Natural killer cell (primary cell): ENCODE measurements around the gene IFT27. TPM values are rescaled to one million over a fixed set of nuclear protein-coding genes. Genes with fewer than 3 reads are reported as not detected.

Experiments used
- ATAC-seq, 3 donors: fragments of 150-1000 bp in 2 of 3; fragments of 200-7000 bp in 1 of 3; cut with Tn5 transposase; 1 replicate in 1 of 3; 2 replicates in 2 of 3; pipeline ENCODE4 v1.10.0; 2021; ENCODE audit warnings: mild to moderate bottlenecking in 2 of 3, moderate library complexity in 2 of 3
- DNase-seq, 2 donors: peaks; one replicate each; pipeline versions ENCODE4 v3.0.0 to v3.0.0-alpha.2; 2013 to 2021; ENCODE audit warnings: mixed read lengths in 1 of 2
- H3K27ac ChIP-seq: one replicate; pipeline ENCODE4 v1.5.1; 2013; ENCODE audit warnings: mild to moderate bottlenecking, low read length
- H3K27me3 ChIP-seq: one replicate; pipeline ENCODE4 v1.6.1; 2013; ENCODE audit warnings: low read length; ENCODE audit not compliant: control insufficient read depth, insufficient read depth
- H3K36me3 ChIP-seq: one replicate; pipeline ENCODE4 v1.6.1; 2013; ENCODE audit warnings: low read length; ENCODE audit not compliant: control insufficient read depth, insufficient read depth
- H3K4me1 ChIP-seq: one replicate; pipeline ENCODE4 v1.6.1; 2013; ENCODE audit warnings: low read length; ENCODE audit not compliant: control insufficient read depth, insufficient read depth
- H3K4me3 ChIP-seq: one replicate; pipeline ENCODE4 v1.5.1; 2013; ENCODE audit warnings: low read length
- H3K9me3 ChIP-seq: one replicate; pipeline ENCODE4 v1.6.1; 2013; ENCODE audit warnings: low read length; ENCODE audit not compliant: control insufficient read depth, insufficient read depth
- H3K27ac Mint-ChIP-seq, 2 donors: one replicate each; pipeline ENCODE4 v1.8.0; 2022; ENCODE audit warnings: mild to moderate bottlenecking in 2 of 2, mixed read lengths in 2 of 2, moderate library complexity in 1 of 2
- H3K27me3 Mint-ChIP-seq, 2 donors: one replicate each; pipeline ENCODE4 v1.8.0; 2022; ENCODE audit warnings: low read depth in 2 of 2, mixed read lengths in 2 of 2
- H3K36me3 Mint-ChIP-seq: one replicate; pipeline ENCODE4 v1.8.0; 2022; ENCODE audit warnings: mixed read lengths
- H3K4me1 Mint-ChIP-seq, 2 donors: one replicate each; pipeline ENCODE4 v1.8.0; 2022; ENCODE audit warnings: mixed read lengths in 2 of 2
- H3K4me3 Mint-ChIP-seq: one replicate; pipeline ENCODE4 v1.8.0; 2022; ENCODE audit warnings: mild to moderate bottlenecking, moderate library complexity, mixed read lengths
- H3K9me3 Mint-ChIP-seq, 2 donors: one replicate each; pipeline ENCODE4 v1.8.0; 2022; ENCODE audit warnings: mixed read lengths in 2 of 2
- WGBS: methylation state at CpG from one replicate; pipeline ENCODE4 v1.1.7; 2013; ENCODE audit warnings: missing lambda C conversion rate; ENCODE audit not compliant: insufficient coverage; 5-methylcytosine and 5-hydroxymethylcytosine counted together
- intact Hi-C: fragments of 100-400 bp; cut with micrococcal nuclease; formaldehyde crosslinking; loops from one replicate; pipeline ENCODE4 v1.14.2; 2022
- total RNA-seq, 4 donors: library from RNA; stranded (reverse); fragments of 120-200 nt in 1 of 4; gene quantifications; one replicate each; pipeline versions ENCODE4 v1.2.3 to v1.2.4, GENCODE V29; 2013 to 2022
- TF ChIP-seq, protein P1 (sequence below): fragments of 200-600 bp; IDR thresholded peaks from one replicate; pipeline ENCODE4 v1.8.0; 2022; ENCODE audit warnings: antibody characterized with exemption

Gene IFT27
- total RNA-seq, 3 donors from 2014 or later (not counting 1 experiment from before 2014, with no cell fraction given) = 16.5 to 30.1 (median 27.1) TPM

DNA sequence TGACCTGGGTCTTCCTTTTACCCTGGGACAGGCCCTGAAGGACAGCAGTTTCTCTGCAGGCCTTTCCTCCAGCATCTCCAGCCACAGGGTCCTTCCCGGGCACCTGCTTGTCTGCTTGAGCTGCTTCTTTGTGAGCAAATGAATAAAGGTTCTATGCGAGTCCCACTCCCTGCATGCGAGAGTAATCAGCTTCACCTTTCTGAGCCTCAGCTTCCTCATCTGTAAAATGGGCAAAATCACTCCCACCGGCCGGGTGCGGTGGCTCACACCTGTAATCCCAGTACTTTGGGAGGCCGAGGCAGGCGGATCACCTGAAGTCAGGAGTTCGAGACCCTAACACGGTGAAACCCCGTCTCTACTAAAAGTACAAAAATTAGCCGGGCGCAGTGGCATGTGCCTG lies 31.1 kb downstream of the IFT27 start:
- intact Hi-C loops = no loop called here
- Mint-ChIP-seq H3K4me3 (no peak overlapping the region), H3K27ac (no peak overlapping the region), H3K9me3 (no peaks in the 10 kb centered on the region), H3K27me3 (peaks cover 0 to 1% of the 10 kb centered on the region in 2 donors), H3K4me1 (no peaks in the 10 kb centered on the region), H3K36me3 (no peaks in the 10 kb centered on the region)
- 93% methylated on average over 13 of the region's 13 CpGs for WGBS
- H3K27ac ChIP-seq = no peak overlapping the region
- H3K36me3 ChIP-seq = no peaks in the 10 kb centered on the region
- H3K27me3 ChIP-seq = no peaks in the 10 kb centered on the region
- no peaks in the 10 kb centered on the region for H3K4me1 ChIP-seq
- TF ChIP-seq, protein P1, sequence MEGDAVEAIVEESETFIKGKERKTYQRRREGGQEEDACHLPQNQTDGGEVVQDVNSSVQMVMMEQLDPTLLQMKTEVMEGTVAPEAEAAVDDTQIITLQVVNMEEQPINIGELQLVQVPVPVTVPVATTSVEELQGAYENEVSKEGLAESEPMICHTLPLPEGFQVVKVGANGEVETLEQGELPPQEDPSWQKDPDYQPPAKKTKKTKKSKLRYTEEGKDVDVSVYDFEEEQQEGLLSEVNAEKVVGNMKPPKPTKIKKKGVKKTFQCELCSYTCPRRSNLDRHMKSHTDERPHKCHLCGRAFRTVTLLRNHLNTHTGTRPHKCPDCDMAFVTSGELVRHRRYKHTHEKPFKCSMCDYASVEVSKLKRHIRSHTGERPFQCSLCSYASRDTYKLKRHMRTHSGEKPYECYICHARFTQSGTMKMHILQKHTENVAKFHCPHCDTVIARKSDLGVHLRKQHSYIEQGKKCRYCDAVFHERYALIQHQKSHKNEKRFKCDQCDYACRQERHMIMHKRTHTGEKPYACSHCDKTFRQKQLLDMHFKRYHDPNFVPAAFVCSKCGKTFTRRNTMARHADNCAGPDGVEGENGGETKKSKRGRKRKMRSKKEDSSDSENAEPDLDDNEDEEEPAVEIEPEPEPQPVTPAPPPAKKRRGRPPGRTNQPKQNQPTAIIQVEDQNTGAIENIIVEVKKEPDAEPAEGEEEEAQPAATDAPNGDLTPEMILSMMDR = no peak
- ATAC-seq (no peak), DNase-seq (no peak)
- H3K4me3 ChIP-seq = no peak overlapping the region
- no peaks in the 10 kb centered on the region for H3K9me3 ChIP-seq

DNA sequence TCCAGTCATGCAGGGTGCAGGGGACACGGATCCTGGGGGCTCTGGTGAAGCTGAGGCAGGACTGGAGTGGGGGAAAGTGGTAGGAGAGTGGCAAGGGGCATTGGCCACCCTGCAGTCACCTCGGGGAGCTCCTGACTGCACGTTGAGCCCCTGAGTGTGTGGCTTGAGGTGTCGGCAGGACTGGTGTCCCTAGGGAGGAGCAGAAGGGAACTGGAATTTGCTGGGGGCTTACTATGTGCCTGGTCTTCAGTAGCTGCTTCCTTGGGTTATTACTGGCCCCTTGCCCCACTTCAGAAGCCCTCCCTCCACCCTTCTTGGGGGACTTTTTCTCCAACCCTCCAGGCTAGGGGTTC lies 31.5 kb downstream of the IFT27 start:
- Histone ChIP-seq H3K9me3 (no peaks in the 10 kb centered on the region), H3K4me1 (no peaks in the 10 kb centered on the region), H3K27me3 (no peaks in the 10 kb centered on the region), H3K27ac (no peak overlapping the region), H3K36me3 (no peaks in the 10 kb centered on the region), H3K4me3 (no peak overlapping the region)
- DNase-seq (no peak), ATAC-seq (no peak)
- H3K4me3 Mint-ChIP-seq = no peak overlapping the region
- no peaks in the 10 kb centered on the region for H3K4me1 Mint-ChIP-seq
- no peaks in the 10 kb centered on the region for H3K9me3 Mint-ChIP-seq
- intact Hi-C loops = no loop called here
- WGBS = 54% methylated on average over 4 of the region's 4 CpGs
- TF ChIP-seq, protein P1 = no peak
- no peaks in the 10 kb centered on the region for H3K27me3 Mint-ChIP-seq
- no peaks in the 10 kb centered on the region for H3K36me3 Mint-ChIP-seq
- no peak overlapping the region for H3K27ac Mint-ChIP-seq

DNA sequence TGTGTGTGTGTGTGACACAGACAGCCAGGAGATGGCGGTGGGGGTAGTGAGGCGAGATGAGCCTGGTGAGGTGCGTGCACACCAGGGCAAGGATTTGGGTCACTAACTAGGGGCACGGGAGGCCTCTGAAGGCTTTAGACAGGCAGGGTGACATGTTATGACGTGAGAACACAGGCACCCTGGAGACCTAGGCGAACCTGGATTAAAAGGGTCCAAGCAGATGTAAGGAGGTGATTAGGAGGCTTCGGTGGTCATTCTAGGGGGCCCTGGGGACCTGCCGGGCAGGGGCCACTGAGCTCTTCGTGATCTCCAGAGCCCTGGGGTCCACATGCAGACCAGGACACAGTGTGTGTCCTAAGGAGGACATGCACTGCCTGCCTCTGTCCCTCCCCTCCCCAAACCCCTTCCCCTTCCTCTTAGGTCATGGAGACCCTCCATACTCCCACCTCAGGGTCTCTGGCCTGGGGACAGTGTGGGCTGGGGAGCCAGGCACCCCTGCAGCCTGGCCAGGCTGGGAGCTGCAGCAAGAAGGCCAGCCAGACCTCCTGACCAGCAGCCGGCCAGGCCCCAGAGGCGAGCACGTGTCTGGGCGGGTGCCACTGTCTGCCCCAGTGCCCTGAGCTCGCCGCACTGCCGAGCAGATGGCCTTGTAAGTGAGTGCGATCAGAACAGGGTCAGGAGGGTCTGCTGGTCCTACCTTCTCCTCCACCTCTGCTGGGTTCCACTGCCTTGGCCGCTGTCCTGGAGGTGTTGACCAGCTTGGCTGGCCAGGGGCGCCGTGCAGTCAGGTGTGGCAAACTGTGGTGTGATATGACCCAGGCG lies 32.1 kb downstream of the IFT27 start:
- Mint-ChIP-seq H3K27me3 (peaks cover 0 to 3% of the 10 kb centered on the region in 2 donors), H3K36me3 (no peaks in the 10 kb centered on the region), H3K27ac (no peak overlapping the region), H3K9me3 (no peaks in the 10 kb centered on the region), H3K4me3 (no peak overlapping the region), H3K4me1 (no peaks in the 10 kb centered on the region)
- Histone ChIP-seq H3K4me1 (no peaks in the 10 kb centered on the region), H3K27ac (no peak overlapping the region), H3K27me3 (no peaks in the 10 kb centered on the region), H3K4me3 (no peak overlapping the region), H3K36me3 (no peaks in the 10 kb centered on the region), H3K9me3 (no peaks in the 10 kb centered on the region)
- TF ChIP-seq, protein P1 = no peak
- intact Hi-C loops = no loop called here
- 81% methylated on average over 21 of the region's 21 CpGs for WGBS
- no peak for DNase-seq
- no peak for ATAC-seq

DNA sequence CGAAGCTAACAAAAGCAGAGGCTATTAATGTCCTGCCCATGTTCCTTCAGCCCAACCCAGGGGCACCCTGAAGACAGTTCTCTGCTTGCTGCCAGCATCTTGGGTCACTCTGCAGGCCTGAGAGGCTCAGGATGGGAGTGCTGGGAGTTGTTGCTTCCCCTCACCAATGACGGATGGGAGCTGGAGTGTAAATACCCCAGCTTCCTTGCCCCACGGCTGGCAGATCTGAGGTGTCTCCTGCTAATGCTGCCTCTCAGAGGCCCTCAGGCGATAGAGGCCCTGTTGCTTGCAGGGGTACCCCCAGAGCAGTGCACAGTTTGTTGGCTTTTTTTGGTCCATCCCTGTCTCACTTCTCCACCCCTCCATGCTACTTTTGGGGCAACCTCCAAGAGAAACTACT lies 32.9 kb downstream of the IFT27 start:
- Histone ChIP-seq H3K36me3 (no peaks in the 10 kb centered on the region), H3K4me1 (no peaks in the 10 kb centered on the region), H3K27ac (no peak overlapping the region), H3K27me3 (no peaks in the 10 kb centered on the region), H3K4me3 (no peak overlapping the region), H3K9me3 (no peaks in the 10 kb centered on the region)
- no peaks in the 10 kb centered on the region for H3K4me1 Mint-ChIP-seq
- 84% methylated on average over 4 of the region's 4 CpGs for WGBS
- intact Hi-C loops = no loop called here
- DNase-seq = no peak
- H3K36me3 Mint-ChIP-seq = no peaks in the 10 kb centered on the region
- H3K9me3 Mint-ChIP-seq = no peaks in the 10 kb centered on the region
- no peak for ATAC-seq
- no peak overlapping the region for H3K27ac Mint-ChIP-seq
- H3K27me3 Mint-ChIP-seq = peaks cover 0 to 6% of the 10 kb centered on the region in 2 donors
- TF ChIP-seq, protein P1 = no peak
- no peak overlapping the region for H3K4me3 Mint-ChIP-seq
